ENCODE results near the gene C10orf67.
"Not testable (repeated sequence)": the region's sequence is repeated elsewhere in the genome, so short reads cannot be mapped to it uniquely, and the experiment has no call there.

The C10orf67 gene

GRCh38 chr10:23362879-23363792, 18.5 kb upstream of the C10orf67 start:
- H3K36me3 ChIP-seq (ENCODE audit: control insufficient read depth in 1 of 2, insufficient read depth in 2 of 2, low read length in 2 of 2), result no peaks in the 10 kb centered on the region

GRCh38 chr10:23362069-23362830, 17.7 kb upstream of the C10orf67 start:
- no peak overlapping the region for H3K9ac ChIP-seq (ENCODE audit: low read depth in 1 of 2, low read length in 2 of 2)
- no peak overlapping the region for H3K4me3 ChIP-seq (ENCODE audit: low read depth in 1 of 2, low read length in 2 of 2)
- no peaks in the 10 kb centered on the region for H3K36me3 ChIP-seq (ENCODE audit: control insufficient read depth in 1 of 2, insufficient read depth in 2 of 2, low read length in 2 of 2)
- H3K9me3 ChIP-seq (ENCODE audit: control insufficient read depth in 1 of 2, low read length in 2 of 2), result no peaks in the 10 kb centered on the region
- peaks cover 0 to 10% of the 10 kb centered on the region in 2 donors for H3K4me1 ChIP-seq (ENCODE audit: control insufficient read depth in 1 of 2, insufficient read depth in 2 of 2, low read length in 2 of 2)
- H3K27me3 ChIP-seq (ENCODE audit: control insufficient read depth in 1 of 2, insufficient read depth in 2 of 2, low read length in 2 of 2), result no peaks in the 10 kb centered on the region
- H3K27ac ChIP-seq (ENCODE audit: low read depth, low read length), result no peak overlapping the region

More at GRCh38 chr10:23362879-23363792, 18.5 kb upstream of the C10orf67 start:
- no peak overlapping the region for H3K9ac ChIP-seq (ENCODE audit: low read depth in 1 of 2, low read length in 2 of 2)
- no peaks in the 10 kb centered on the region for H3K9me3 ChIP-seq (ENCODE audit: control insufficient read depth in 1 of 2, low read length in 2 of 2)
- no peaks in the 10 kb centered on the region for H3K27me3 ChIP-seq (ENCODE audit: control insufficient read depth in 1 of 2, insufficient read depth in 2 of 2, low read length in 2 of 2)
- H3K27ac ChIP-seq (ENCODE audit: low read depth, low read length), result no peak overlapping the region
- no peak overlapping the region for H3K4me3 ChIP-seq (ENCODE audit: low read depth in 1 of 2, low read length in 2 of 2)
- peaks cover 0 to 11% of the 10 kb centered on the region in 2 donors for H3K4me1 ChIP-seq (ENCODE audit: control insufficient read depth in 1 of 2, insufficient read depth in 2 of 2, low read length in 2 of 2)

DNA sequence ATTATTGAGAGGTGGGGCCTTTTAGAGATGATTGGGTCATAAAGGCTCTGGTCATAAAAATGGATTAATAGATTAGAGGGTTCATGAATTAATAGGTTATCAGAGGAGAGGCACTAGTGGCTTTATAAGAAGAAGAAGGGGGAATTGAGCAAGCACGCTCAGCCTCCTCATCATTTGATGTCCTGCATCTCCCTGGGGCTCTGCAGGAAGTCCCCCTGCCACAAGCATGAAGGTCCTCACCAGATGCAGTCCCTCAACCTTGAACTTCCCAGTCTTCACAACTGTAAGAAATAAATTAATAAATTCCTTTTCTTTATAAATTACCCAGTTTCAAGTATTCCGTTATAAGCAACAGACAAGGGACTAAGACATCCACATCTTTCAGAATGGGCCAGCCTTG, 17.1 kb upstream of the C10orf67 start:
- H3K4me1 ChIP-seq (ENCODE audit: control insufficient read depth in 1 of 2, insufficient read depth in 2 of 2, low read length in 2 of 2), result peaks cover 0 to 10% of the 10 kb centered on the region in 2 donors
- H3K4me3 ChIP-seq (ENCODE audit: low read depth in 1 of 2, low read length in 2 of 2), result no peak overlapping the region
- H3K9ac ChIP-seq (ENCODE audit: low read depth in 1 of 2, low read length in 2 of 2), result no peak overlapping the region
- no peaks in the 10 kb centered on the region for H3K9me3 ChIP-seq (ENCODE audit: control insufficient read depth in 1 of 2, low read length in 2 of 2)
- no peaks in the 10 kb centered on the region for H3K27me3 ChIP-seq (ENCODE audit: control insufficient read depth in 1 of 2, insufficient read depth in 2 of 2, low read length in 2 of 2)
- no peak overlapping the region for H3K27ac ChIP-seq (ENCODE audit: low read depth, low read length)
- no peaks in the 10 kb centered on the region for H3K36me3 ChIP-seq (ENCODE audit: control insufficient read depth in 1 of 2, insufficient read depth in 2 of 2, low read length in 2 of 2)

DNA sequence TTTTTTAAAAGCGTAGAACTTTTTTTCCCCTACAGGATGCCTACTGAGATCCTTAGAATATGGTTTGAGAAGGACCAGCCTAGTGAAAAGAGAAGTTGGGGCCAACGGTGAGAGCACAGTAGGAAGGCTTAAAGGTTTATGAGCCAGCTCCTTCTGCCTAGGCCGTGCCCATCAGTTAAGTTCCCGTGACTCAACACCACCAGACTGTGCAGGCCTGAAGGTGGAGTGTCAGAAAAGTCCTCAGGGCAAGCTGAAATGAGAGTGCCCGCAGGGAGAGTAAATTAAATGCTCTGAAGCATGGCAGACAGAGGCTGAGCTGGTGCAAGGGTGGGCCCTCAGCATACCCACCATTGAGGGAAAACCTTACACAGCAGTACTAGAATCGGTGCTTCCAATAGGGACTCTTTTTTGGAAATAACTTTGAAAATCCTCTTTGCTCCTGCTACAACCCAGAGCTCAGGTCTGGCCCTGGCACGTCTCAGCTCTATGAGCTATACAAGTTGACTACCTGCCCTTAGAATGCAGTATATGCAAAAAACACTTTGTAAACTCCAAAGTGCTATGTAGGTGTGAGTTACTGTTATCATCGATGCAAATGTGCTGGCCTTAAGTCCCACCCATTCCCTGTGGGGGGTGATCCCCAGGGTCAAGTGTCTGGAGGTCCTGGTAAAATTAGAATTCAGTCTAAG, 15.2 kb upstream of the C10orf67 start:
- H3K27ac ChIP-seq (ENCODE audit: low read depth, low read length), result no peak overlapping the region
- H3K9ac ChIP-seq (ENCODE audit: low read depth in 1 of 2, low read length in 2 of 2), result no peak overlapping the region
- H3K27me3 ChIP-seq (ENCODE audit: control insufficient read depth in 1 of 2, insufficient read depth in 2 of 2, low read length in 2 of 2), result no peaks in the 10 kb centered on the region

GRCh38 chr10:23358357-23358756, 13.8 kb upstream of the C10orf67 start:
- H3K27me3 ChIP-seq (ENCODE audit: control insufficient read depth in 1 of 2, insufficient read depth in 2 of 2, low read length in 2 of 2), result no peaks in the 10 kb centered on the region
- H3K36me3 ChIP-seq (ENCODE audit: control insufficient read depth in 1 of 2, insufficient read depth in 2 of 2, low read length in 2 of 2), result no peaks in the 10 kb centered on the region
- no peaks in the 10 kb centered on the region for H3K9me3 ChIP-seq (ENCODE audit: control insufficient read depth in 1 of 2, low read length in 2 of 2)
- H3K27ac ChIP-seq (ENCODE audit: low read depth, low read length), result no peak overlapping the region
- no peak overlapping the region for H3K9ac ChIP-seq (ENCODE audit: low read depth in 1 of 2, low read length in 2 of 2)
- peaks cover 3 to 13% of the 10 kb centered on the region in 2 donors for H3K4me1 ChIP-seq (ENCODE audit: control insufficient read depth in 1 of 2, insufficient read depth in 2 of 2, low read length in 2 of 2)
- H3K4me3 ChIP-seq (ENCODE audit: low read depth in 1 of 2, low read length in 2 of 2), result no peak overlapping the region

More for the DNA sequence above, 15.2 kb upstream of the C10orf67 start:
- H3K9me3 ChIP-seq (ENCODE audit: control insufficient read depth in 1 of 2, low read length in 2 of 2), result no peaks in the 10 kb centered on the region
- no peaks in the 10 kb centered on the region for H3K36me3 ChIP-seq (ENCODE audit: control insufficient read depth in 1 of 2, insufficient read depth in 2 of 2, low read length in 2 of 2)
- no peak overlapping the region for H3K4me3 ChIP-seq (ENCODE audit: low read depth in 1 of 2, low read length in 2 of 2)
- H3K4me1 ChIP-seq (ENCODE audit: control insufficient read depth in 1 of 2, insufficient read depth in 2 of 2, low read length in 2 of 2), result peaks cover 0 to 13% of the 10 kb centered on the region in 2 donors

DNA sequence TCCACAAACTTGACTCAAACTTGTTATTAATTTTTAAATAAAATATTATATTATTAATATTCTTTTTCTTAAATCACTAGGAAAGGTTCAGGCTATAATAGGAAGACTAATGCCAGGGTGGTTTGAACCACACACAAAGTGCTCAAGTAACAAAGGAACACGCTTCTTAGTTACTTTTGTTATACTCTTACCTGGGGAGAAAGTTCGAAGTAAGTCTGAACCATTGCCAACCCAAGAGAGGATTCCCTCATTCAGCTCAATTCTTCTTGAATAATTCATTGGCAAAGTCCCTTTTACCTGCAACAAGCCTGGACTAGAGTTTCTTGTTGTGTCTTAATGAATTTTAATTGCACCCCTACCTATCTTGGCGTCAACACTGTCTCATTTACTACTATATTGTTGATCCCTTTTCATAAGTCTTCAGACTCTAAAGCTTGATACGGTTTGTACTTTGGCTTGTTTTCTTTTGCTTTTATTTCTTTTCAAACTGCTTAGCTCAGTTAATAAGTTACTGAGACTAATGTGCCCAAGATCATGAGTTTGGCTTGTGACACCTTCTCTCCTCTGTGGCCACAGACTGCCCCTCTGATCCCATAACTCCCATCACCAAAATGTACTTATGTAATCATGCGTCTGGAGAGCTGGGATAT, 10.2 kb upstream of the C10orf67 start:
- H3K27me3 ChIP-seq (ENCODE audit: control insufficient read depth in 1 of 2, insufficient read depth in 2 of 2, low read length in 2 of 2), result no peaks in the 10 kb centered on the region
- no peak overlapping the region for H3K27ac ChIP-seq (ENCODE audit: low read depth, low read length)
- H3K36me3 ChIP-seq (ENCODE audit: control insufficient read depth in 1 of 2, insufficient read depth in 2 of 2, low read length in 2 of 2), result no peaks in the 10 kb centered on the region
- H3K4me3 ChIP-seq (ENCODE audit: low read depth in 1 of 2, low read length in 2 of 2), result no peak overlapping the region
- H3K9me3 ChIP-seq (ENCODE audit: control insufficient read depth in 1 of 2, low read length in 2 of 2), result no peaks in the 10 kb centered on the region
- no peak overlapping the region for H3K9ac ChIP-seq (ENCODE audit: low read depth in 1 of 2, low read length in 2 of 2)
- peaks cover 3% of the 10 kb centered on the region in 2 donors for H3K4me1 ChIP-seq (ENCODE audit: control insufficient read depth in 1 of 2, insufficient read depth in 2 of 2, low read length in 2 of 2)

GRCh38 chr10:23351926-23352519, 7.4 kb upstream of the C10orf67 start:
- Histone ChIP-seq H3K9ac (ENCODE audit: low read depth in 1 of 2, low read length in 2 of 2) (no peak overlapping the region), H3K36me3 (ENCODE audit: control insufficient read depth in 1 of 2, insufficient read depth in 2 of 2, low read length in 2 of 2) (no peaks in the 10 kb centered on the region), H3K4me3 (ENCODE audit: low read depth in 1 of 2, low read length in 2 of 2) (no peak overlapping the region), H3K9me3 (ENCODE audit: control insufficient read depth in 1 of 2, low read length in 2 of 2) (no peaks in the 10 kb centered on the region), H3K27me3 (ENCODE audit: control insufficient read depth in 1 of 2, insufficient read depth in 2 of 2, low read length in 2 of 2) (no peaks in the 10 kb centered on the region), H3K27ac (ENCODE audit: low read depth, low read length) (no peak overlapping the region), H3K4me1 (ENCODE audit: control insufficient read depth in 1 of 2, insufficient read depth in 2 of 2, low read length in 2 of 2) (peaks cover 3% of the 10 kb centered on the region in 2 donors)

- H3K9me3 ChIP-seq (ENCODE audit: control insufficient read depth in 1 of 2, low read length in 2 of 2); H3K4me3 ChIP-seq (ENCODE audit: low read depth in 1 of 2, low read length in 2 of 2); H3K9ac ChIP-seq (ENCODE audit: low read depth in 1 of 2, low read length in 2 of 2); H3K27me3 ChIP-seq (ENCODE audit: control insufficient read depth in 1 of 2, insufficient read depth in 2 of 2, low read length in 2 of 2); H3K36me3 ChIP-seq (ENCODE audit: control insufficient read depth in 1 of 2, insufficient read depth in 2 of 2, low read length in 2 of 2); H3K27ac ChIP-seq (ENCODE audit: low read depth, low read length); H3K4me1 ChIP-seq (ENCODE audit: control insufficient read depth in 1 of 2, insufficient read depth in 2 of 2, low read length in 2 of 2): not testable (repeated sequence)
These were observed 6.1 kb upstream of the C10orf67 start for GRCh38 chr10:23350706-23351105.

DNA sequence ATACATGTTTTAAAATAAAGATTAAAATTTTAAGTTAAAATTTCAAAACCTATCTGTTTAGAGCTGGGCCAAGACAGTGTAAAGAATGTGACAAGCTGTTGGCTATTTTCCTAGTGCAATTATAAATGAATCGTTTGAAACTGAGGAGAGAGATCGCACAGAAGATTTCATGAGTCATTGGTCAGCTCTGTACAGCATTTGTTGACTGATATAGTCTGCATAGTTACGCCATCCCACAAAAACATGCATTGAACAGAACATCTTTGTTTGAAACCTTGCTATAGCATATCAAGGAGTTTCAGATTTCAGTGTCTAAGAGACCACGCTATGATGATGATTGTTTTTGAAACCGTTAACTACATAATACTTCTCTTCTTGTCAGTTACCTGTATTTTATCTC, 1.3 kb upstream of the C10orf67 start:
- H3K27me3 ChIP-seq (ENCODE audit: control insufficient read depth in 1 of 2, insufficient read depth in 2 of 2, low read length in 2 of 2), result no peaks in the 10 kb centered on the region
- peaks cover 0 to 5% of the 10 kb centered on the region in 2 donors for H3K4me1 ChIP-seq (ENCODE audit: control insufficient read depth in 1 of 2, insufficient read depth in 2 of 2, low read length in 2 of 2)
- H3K9ac ChIP-seq (ENCODE audit: low read depth in 1 of 2, low read length in 2 of 2), result no peak overlapping the region
- H3K36me3 ChIP-seq (ENCODE audit: control insufficient read depth in 1 of 2, insufficient read depth in 2 of 2, low read length in 2 of 2), result no peaks in the 10 kb centered on the region
- H3K27ac ChIP-seq (ENCODE audit: low read depth, low read length), result no peak overlapping the region
- no peak overlapping the region for H3K4me3 ChIP-seq (ENCODE audit: low read depth in 1 of 2, low read length in 2 of 2)
- no peaks in the 10 kb centered on the region for H3K9me3 ChIP-seq (ENCODE audit: control insufficient read depth in 1 of 2, low read length in 2 of 2)

Measured in duodenal mucosa (tissue), 2 donors.